ENCODE measurements around the gene CNTROB.

CNTROB gene

GRCh38 chr17:7995724-7996123 is 63.7 kb downstream of the CNTROB start:
- Histone ChIP-seq H3K9me3 (ENCODE audit: control insufficient read depth, insufficient read depth, low read depth, low read length) (no peaks in the 10 kb centered on the region), H3K4me1 (ENCODE audit: control insufficient read depth, insufficient read depth, low read length) (no peaks in the 10 kb centered on the region), H3K36me3 (ENCODE audit: control insufficient read depth in 2 of 2, insufficient read depth in 1 of 2, low read length in 2 of 2) (no peaks in the 10 kb centered on the region; a peak in 1 of 3 replicates), H3K27ac (ENCODE audit: extremely low read depth, low read depth, low read length) (no peak overlapping the region), H3K4me3 (ENCODE audit: low read depth, low read length) (no peak overlapping the region)
- TF ChIP-seq OSR2 (tag by site-specific recombination; IDR thresholded peaks at IDR 0.05) (no peak), ZBTB11 (tag by site-specific recombination; conservative IDR thresholded peaks at IDR 0.05; ENCODE audit: low read depth) (no peak), ZNF146 (tag by site-specific recombination; IDR thresholded peaks at IDR 0.05) (no peak), ZNF76 (tag by site-specific recombination; IDR thresholded peaks at IDR 0.05; ENCODE audit: borderline replicate concordance, low read depth) (no peak), ZSCAN30 (tag by site-specific recombination; IDR thresholded peaks at IDR 0.05) (no peak), YY2 (tag by site-specific recombination; IDR thresholded peaks at IDR 0.05) (no peak), ZBTB20 (tag by site-specific recombination; IDR thresholded peaks at IDR 0.05) (no peak), ZNF449 (tag by site-specific recombination; IDR thresholded peaks at IDR 0.05) (no peak), SP2 (tag by site-specific recombination; IDR thresholded peaks at IDR 0.05) (no peak), ZNF114 (tag by site-specific recombination; IDR thresholded peaks at IDR 0.05) (no peak), KLF1 (tag by site-specific recombination; IDR thresholded peaks at IDR 0.05) (no peak)
- ChIA-PET POLR2A (interaction anchor here (1.0 kb wide), 1 partner anchor 64 kb away, joined by 3 read pairs; the partner anchor contains the start of genes CNTROB and TRAPPC1), CTCF (interaction anchor here (0.8 to 2.9 kb wide), 6 partner anchors 10 to 61 kb away, joined by 3 to 23 read pairs (median 7); no protein-coding TSS in a partner anchor)

- ChIA-PET CTCF (interaction anchor here (0.5 to 3.1 kb wide), 28 partner anchors 8 to 1593 kb away, joined by 3 to 23 read pairs (median 4); no protein-coding TSS in a partner anchor), POLR2A (no interaction called here)
- no peaks in the 10 kb centered on the region for H3K4me1 ChIP-seq (ENCODE audit: control insufficient read depth, insufficient read depth, low read length)
- H3K27ac ChIP-seq (ENCODE audit: extremely low read depth, low read depth, low read length): no peak overlapping the region
- TF ChIP-seq ZBTB26 (tag by site-specific recombination; optimal IDR thresholded peaks at IDR 0.05) (no peak), ZNF654 (tag by site-specific recombination; IDR thresholded peaks at IDR 0.05; ENCODE audit: low read depth) (0 out of 2 replicates have a peak, but pooled peaks have one; percentile 10), PRDM10 (tag by site-specific recombination; IDR thresholded peaks at IDR 0.05) (peak; percentile 49)
- no peak overlapping the region for H3K4me3 ChIP-seq (ENCODE audit: low read depth, low read length)
- no peaks in the 10 kb centered on the region; a peak in 1 of 3 replicates for H3K36me3 ChIP-seq (ENCODE audit: control insufficient read depth in 2 of 2, insufficient read depth in 1 of 2, low read length in 2 of 2)
- no peaks in the 10 kb centered on the region for H3K9me3 ChIP-seq (ENCODE audit: control insufficient read depth, insufficient read depth, low read depth, low read length)
Observed at GRCh38 chr17:7997186-7997585, 65.2 kb downstream of the CNTROB start.

All from HEK293 (cell line).